ENCODE data around the gene VIPR2.
"Not testable (repeated sequence)": the region's sequence is repeated elsewhere in the genome, so short reads cannot be mapped to it uniquely, and the experiment has no call there.

Gene VIPR2

GRCh38 chr7:159144758-159145489 is at the start of gene VIPR2:
TSS of gene VIPR2 (minus strand) at chr7:159144867. CDS start at chr7:159144771, 96 bp downstream.
- DNase-seq (ENCODE audit: low spot score) = peak; percentile 76

- DNase-seq (ENCODE audit: low spot score) = no peak
Measured at GRCh38 chr7:159193543-159194090, 49.0 kb upstream of the VIPR2 start.

- DNase-seq (ENCODE audit: low spot score) = no peak
Measured at GRCh38 chr7:159192725-159193453, 48.2 kb upstream of the VIPR2 start.

- DNase-seq (ENCODE audit: low spot score) = no peak
Measured at GRCh38 chr7:159192013-159192412, 47.3 kb upstream of the VIPR2 start.

- DNase-seq (ENCODE audit: low spot score) = no peak
Measured at GRCh38 chr7:159191236-159191635, 46.6 kb upstream of the VIPR2 start.

GRCh38 chr7:159188011-159188410 is 43.3 kb upstream of the VIPR2 start:
- DNase-seq (ENCODE audit: low spot score) = no peak

- no peak for DNase-seq (ENCODE audit: low spot score)
Measured at GRCh38 chr7:159179241-159179640, 34.6 kb upstream of the VIPR2 start.

- no peak for DNase-seq (ENCODE audit: low spot score)
Measured at GRCh38 chr7:159177284-159177953, 32.8 kb upstream of the VIPR2 start.

GRCh38 chr7:159175792-159176191 is 31.1 kb upstream of the VIPR2 start:
- no peak for DNase-seq (ENCODE audit: low spot score)

GRCh38 chr7:159175100-159175499 is 30.4 kb upstream of the VIPR2 start:
- DNase-seq (ENCODE audit: low spot score) = not testable (repeated sequence)

GRCh38 chr7:159172400-159172799 is 27.7 kb upstream of the VIPR2 start:
- peak; percentile 64 for DNase-seq (ENCODE audit: low spot score)

- DNase-seq (ENCODE audit: low spot score) = no peak
Measured at GRCh38 chr7:159169391-159169790, 24.7 kb upstream of the VIPR2 start.

GRCh38 chr7:159167139-159167538 is 22.5 kb upstream of the VIPR2 start:
- no peak for DNase-seq (ENCODE audit: low spot score)

GRCh38 chr7:159166530-159166929 is 21.9 kb upstream of the VIPR2 start:
- DNase-seq (ENCODE audit: low spot score) = no peak

GRCh38 chr7:159165352-159165751 is 20.7 kb upstream of the VIPR2 start:
- DNase-seq (ENCODE audit: low spot score) = no peak

GRCh38 chr7:159163703-159164301 is 19.1 kb upstream of the VIPR2 start:
- DNase-seq (ENCODE audit: low spot score) = not testable (repeated sequence)

GRCh38 chr7:159162050-159162626 is 17.5 kb upstream of the VIPR2 start:
- not testable (repeated sequence) for DNase-seq (ENCODE audit: low spot score)

- DNase-seq (ENCODE audit: low spot score) = no peak
Measured at GRCh38 chr7:159160450-159160849, 15.8 kb upstream of the VIPR2 start.

GRCh38 chr7:159159731-159160130 is 15.1 kb upstream of the VIPR2 start:
- DNase-seq (ENCODE audit: low spot score) = no peak

- DNase-seq (ENCODE audit: low spot score) = no peak
Measured at GRCh38 chr7:159158888-159159405, 14.3 kb upstream of the VIPR2 start.

GRCh38 chr7:159158125-159158887 is 13.6 kb upstream of the VIPR2 start:
- no peak for DNase-seq (ENCODE audit: low spot score)

Data from left forelimb (tissue), 1 donor.